ENCODE measurements around the gene SERPINB8.

- TF ChIP-seq POLR2AphosphoS5 (IDR thresholded peaks at IDR 0.05): no peak
- TF ChIP-seq EP300 (IDR thresholded peaks at IDR 0.05): no peak
- no peak for TF ChIP-seq POLR2A (IDR thresholded peaks at IDR 0.05)
- TF ChIP-seq CTCF (IDR thresholded peaks at IDR 0.05): no peak
Observed at GRCh38 chr18:64019922-64020756, 50.3 kb downstream of the SERPINB8 start.
